ENCODE results near the gene CD47.

- TF ChIP-seq CTCF (IDR thresholded peaks at IDR 0.05) = no peak
- TF ChIP-seq POLR2A (IDR thresholded peaks at IDR 0.05) = no peak
- no peak for TF ChIP-seq EP300 (IDR thresholded peaks at IDR 0.05)
These were observed 11.0 kb downstream of the CD47 start for GRCh38 chr3:108079877-108080276.
